HEK293T (cell line): ENCODE measurements around the gene GFRA1.

ENCODE experiments used
- CTCF ChIA-PET: fragments of 350-600 bp; formaldehyde crosslinking; extraction: SDS; loops from one replicate; lab custom pipeline; 2021; ENCODE audit warnings: antibody characterized with exemption, inconsistent platforms; lab: Yijun Ruan, JAX
- POLR2A ChIA-PET: fragments of 350-600 bp; formaldehyde crosslinking; extraction: SDS; loops from one replicate; lab custom pipeline; 2020; ENCODE audit warnings: antibody characterized with exemption, inconsistent platforms; lab: Yijun Ruan, JAX
- DNase-seq: peaks from one replicate; pipeline ENCODE4 v3.0.0; 2012; ENCODE audit warnings: mixed read lengths; ENCODE audit errors: extremely low spot score
- ARNT ChIP-seq: fragments of 450-650 bp; IDR thresholded peaks from 2 replicates; pipeline ENCODE4 v1.6.1; 2017; ENCODE audit warnings: mild to moderate bottlenecking
- BHLHE40 ChIP-seq: fragments of 450-650 bp; IDR thresholded peaks from 2 replicates; pipeline ENCODE4 v1.6.1; 2016; ENCODE audit warnings: mild to moderate bottlenecking, moderate library complexity, borderline replicate concordance
- CTBP1 ChIP-seq: fragments of 450-650 bp; IDR thresholded peaks from 2 replicates; pipeline ENCODE4 v1.6.1; 2016; ENCODE audit warnings: borderline replicate concordance
- ELF4 ChIP-seq: fragments of 450-650 bp; IDR thresholded peaks from 2 replicates; pipeline ENCODE4 v1.6.1; 2017; ENCODE audit warnings: antibody characterized with exemption
- FOXA1 ChIP-seq: fragments of 450-650 bp; IDR thresholded peaks from 2 replicates; pipeline ENCODE4 v1.6.1; 2016; ENCODE audit warnings: mild to moderate bottlenecking
- FOXK2 ChIP-seq: fragments of 450-650 bp; IDR thresholded peaks from 2 replicates; pipeline ENCODE4 v1.6.1; 2016; ENCODE audit warnings: mild to moderate bottlenecking
- FOXM1 ChIP-seq: fragments of 450-650 bp; IDR thresholded peaks from 2 replicates; pipeline ENCODE4 v1.6.1; 2017; ENCODE audit warnings: mild to moderate bottlenecking, borderline replicate concordance
- HDGF ChIP-seq: fragments of 450-650 bp; IDR thresholded peaks from 2 replicates; pipeline ENCODE4 v1.6.1; 2017; ENCODE audit warnings: antibody characterized with exemption, borderline replicate concordance
- L3MBTL2 ChIP-seq: fragments of 450-650 bp; conservative IDR thresholded peaks from 2 replicates; pipeline ENCODE4 v1.6.1; 2016; ENCODE audit warnings: mild to moderate bottlenecking
- LEF1 ChIP-seq: fragments of 450-650 bp; IDR thresholded peaks from 2 replicates; pipeline ENCODE4 v1.6.1; 2017; ENCODE audit warnings: mild to moderate bottlenecking, borderline replicate concordance
- NFRKB ChIP-seq: fragments of 450-650 bp; IDR thresholded peaks from 2 replicates; pipeline ENCODE4 v1.6.1; 2016; ENCODE audit warnings: mild to moderate bottlenecking, moderate library complexity
- PKNOX1 ChIP-seq: fragments of 450-650 bp; IDR thresholded peaks from 2 replicates; pipeline ENCODE4 v1.6.1; 2016
- SP1 ChIP-seq: fragments of 450-650 bp; IDR thresholded peaks from 2 replicates; pipeline ENCODE4 v1.6.1; 2017
- SUZ12 ChIP-seq: fragments of 450-650 bp; IDR thresholded peaks from 2 replicates; pipeline ENCODE4 v1.6.1; 2016; ENCODE audit warnings: mild to moderate bottlenecking
- TARDBP ChIP-seq: fragments of 450-650 bp; IDR thresholded peaks from 2 replicates; pipeline ENCODE4 v1.6.1; 2016
- ZNF384 ChIP-seq: fragments of 450-650 bp; IDR thresholded peaks from 2 replicates; pipeline ENCODE4 v1.6.1; 2016

The GFRA1 gene

GRCh38 chr10:116201670-116202430 is 71.2 kb downstream of the GFRA1 start:
- TF ChIP-seq ELF4 = no peak
- TF ChIP-seq TARDBP = no peak
- no peak for TF ChIP-seq FOXM1
- TF ChIP-seq SUZ12 = no peak
- TF ChIP-seq SP1 = no peak
- TF ChIP-seq BHLHE40 = no peak
- no peak for TF ChIP-seq FOXK2
- no peak for TF ChIP-seq CTBP1
- no peak for TF ChIP-seq HDGF
- TF ChIP-seq FOXA1 = no peak
- no peak for TF ChIP-seq NFRKB
- TF ChIP-seq PKNOX1 = no peak
- TF ChIP-seq L3MBTL2 = no peak
- no peak for TF ChIP-seq ZNF384
- no peak for TF ChIP-seq ARNT
- no peak for TF ChIP-seq LEF1
- DNase-seq = no peak
- ChIA-PET POLR2A (no interaction called here), CTCF (no interaction called here)

- no peak for DNase-seq
- CTCF ChIA-PET = no interaction called here
- POLR2A ChIA-PET = no interaction called here
- TF ChIP-seq PKNOX1 (no peak), HDGF (no peak), FOXK2 (no peak), SUZ12 (no peak), LEF1 (no peak), CTBP1 (no peak), ARNT (no peak), FOXM1 (no peak), BHLHE40 (no peak), TARDBP (no peak)
These were observed 72.0 kb downstream of the GFRA1 start for GRCh38 chr10:116201011-116201410.

GRCh38 chr10:116198676-116199035 is 74.3 kb downstream of the GFRA1 start:
- CTCF ChIA-PET = no interaction called here
- no peak for DNase-seq
- no peak for TF ChIP-seq ELF4
- no peak for TF ChIP-seq FOXM1
- TF ChIP-seq FOXK2 = no peak
- TF ChIP-seq SP1 = no peak
- no peak for TF ChIP-seq BHLHE40
- TF ChIP-seq LEF1 = no peak
- TF ChIP-seq SUZ12 = no peak
- TF ChIP-seq L3MBTL2 = no peak
- no peak for TF ChIP-seq NFRKB
- no peak for TF ChIP-seq ZNF384
- no peak for TF ChIP-seq ARNT
- TF ChIP-seq HDGF = no peak
- no peak for TF ChIP-seq PKNOX1
- POLR2A ChIA-PET = no interaction called here

GRCh38 chr10:116197946-116198675 is 74.9 kb downstream of the GFRA1 start:
- DNase-seq = no peak
- ChIA-PET POLR2A (no interaction called here), CTCF (no interaction called here)
- TF ChIP-seq SUZ12 (no peak), ARNT (no peak), TARDBP (no peak), BHLHE40 (no peak), ELF4 (no peak), CTBP1 (no peak)

GRCh38 chr10:116195583-116195982 is 77.4 kb downstream of the GFRA1 start:
- no peak for TF ChIP-seq SUZ12
- no peak for TF ChIP-seq ARNT
- no peak for TF ChIP-seq TARDBP
- no peak for TF ChIP-seq FOXM1
- no peak for TF ChIP-seq FOXK2
- no peak for TF ChIP-seq PKNOX1
- no peak for TF ChIP-seq BHLHE40
- no peak for TF ChIP-seq CTBP1
- no peak for TF ChIP-seq L3MBTL2
- TF ChIP-seq ZNF384 = no peak
- no peak for TF ChIP-seq HDGF
- TF ChIP-seq LEF1 = no peak
- TF ChIP-seq FOXA1 = no peak
- TF ChIP-seq SP1 = no peak
- no peak for TF ChIP-seq NFRKB
- no peak for TF ChIP-seq ELF4
- DNase-seq = no peak
- ChIA-PET POLR2A (no interaction called here), CTCF (no interaction called here)
